ENCODE data around the gene FAM53A. TPM values are rescaled to one million over a fixed set of nuclear protein-coding genes. Genes with fewer than 3 reads are reported as not detected.

The FAM53A gene
- total and polyA plus RNA-seq, 10 of the 15 experiments (the other 5 are each of a cell fraction or from before 2014, with no cell fraction given), result 0.02 to 0.87 (median 0.38) TPM; not detected in 2

DNA sequence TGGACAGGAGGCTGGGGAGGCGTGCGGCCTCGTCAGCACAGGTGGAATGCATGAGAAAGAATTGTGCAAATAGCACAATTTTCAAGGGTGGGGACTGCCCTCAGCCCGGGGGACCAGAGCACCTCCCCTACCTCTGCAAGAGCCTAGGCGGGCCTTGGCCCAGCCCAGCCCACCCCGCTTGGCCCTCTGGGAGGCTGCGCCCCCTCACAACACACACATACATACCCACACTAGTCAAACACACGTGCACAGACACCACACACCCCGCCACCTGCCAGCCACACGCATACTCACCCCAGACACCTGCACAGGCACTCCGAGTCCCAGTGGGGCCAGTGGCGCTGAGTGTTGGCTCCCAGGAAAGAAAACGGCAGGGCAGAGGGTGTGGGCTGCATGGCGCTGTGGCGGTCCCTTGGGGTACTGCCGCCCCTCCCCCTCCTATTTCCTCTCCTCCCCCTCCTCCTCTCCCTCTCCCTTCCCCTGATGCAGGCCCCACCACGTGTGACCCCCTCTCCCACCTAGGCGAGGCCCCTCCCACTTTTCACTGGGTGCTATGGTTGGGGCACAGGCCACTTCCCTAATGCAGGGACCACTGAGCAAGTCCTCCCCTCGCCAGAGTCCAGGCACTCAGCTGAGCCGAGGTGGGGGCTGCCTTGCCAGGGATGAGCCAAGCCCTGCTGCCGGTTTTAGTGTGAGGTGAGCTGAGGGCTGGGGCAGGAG lies 84.5 kb downstream of the FAM53A start:
- H3K36me3 ChIP-seq (ENCODE audit: control insufficient read depth in 2 of 2, insufficient read depth in 2 of 2, low read length in 1 of 2), result no peaks in the 10 kb centered on the region
- ChIA-PET SMC1A (ENCODE audit: uncharacterized antibody, unreplicated experiment) (no interaction called here), RAD21 (ENCODE audit: unreplicated experiment) (no interaction called here), CTCF (no interaction called here), POLR2A (no interaction called here)
- no peaks in the 10 kb centered on the region for H3K9me3 ChIP-seq (replicated peaks; ENCODE audit: control insufficient read depth, insufficient read depth, low read length)
- no peak overlapping the region for H2AFZ ChIP-seq (ENCODE audit: control insufficient read depth, low read depth, low read length)
- no peak for FAIRE-seq
- H4K20me1 ChIP-seq (ENCODE audit: control insufficient read depth, insufficient read depth), result no peaks in the 10 kb centered on the region
- DNase-seq (ENCODE audit: low read depth, low spot score), result no peak
- H3K27me3 ChIP-seq (replicated peaks in 1 of 2; ENCODE audit: control insufficient read depth in 2 of 2, insufficient read depth in 2 of 2, low read length in 1 of 2), result no peaks in the 10 kb centered on the region
- no peak overlapping the region for H3K4me3 ChIP-seq
- no peak for TF ChIP-seq ATF2 (IDR thresholded peaks at IDR 0.05; ENCODE audit: low read length)
- TF ChIP-seq RBBP5 (conservative IDR thresholded peaks at IDR 0.05), result no peak
- BruUV-seq (replicated peaks), result no TSS peak
- 21% methylated on average over 19 of the region's 21 CpGs for WGBS (ENCODE audit: insufficient coverage, insufficient replicate concordance, low lambda C conversion rate, missing lambda C conversion rate)
- no peak for ATAC-seq
- no peak overlapping the region for H3K9ac ChIP-seq (ENCODE audit: control insufficient read depth, insufficient read depth, low read length)
- H3K4me2 ChIP-seq (ENCODE audit: control insufficient read depth, insufficient read depth), result no peak overlapping the region
- no peaks in the 10 kb centered on the region for H3K4me1 ChIP-seq (ENCODE audit: control insufficient read depth, insufficient read depth, low read length)
- H3K79me2 ChIP-seq (ENCODE audit: control insufficient read depth, insufficient read depth, low read length), result no peaks in the 10 kb centered on the region
- no peak overlapping the region for H3K27ac ChIP-seq (ENCODE audit: control insufficient read depth, insufficient read depth)
- in situ Hi-C loops (cut with MboI), result no loop called here
- intact Hi-C loops (cut with micrococcal nuclease; ENCODE audit: unreplicated experiment), result no loop called here

GRCh38 chr4:1599026-1599481 lies 85.1 kb downstream of the FAM53A start:
- in situ Hi-C loops (cut with MboI), result no loop called here
- Histone ChIP-seq H3K27me3 (replicated peaks in 1 of 2; ENCODE audit: control insufficient read depth in 2 of 2, insufficient read depth in 2 of 2, low read length in 1 of 2) (no peaks in the 10 kb centered on the region), H3K36me3 (ENCODE audit: control insufficient read depth in 2 of 2, insufficient read depth in 2 of 2, low read length in 1 of 2) (no peaks in the 10 kb centered on the region), H3K9me3 (replicated peaks; ENCODE audit: control insufficient read depth, insufficient read depth, low read length) (no peaks in the 10 kb centered on the region), H3K4me3 (no peak overlapping the region), H3K9ac (ENCODE audit: control insufficient read depth, insufficient read depth, low read length) (no peak overlapping the region), H4K20me1 (ENCODE audit: control insufficient read depth, insufficient read depth) (no peaks in the 10 kb centered on the region), H3K4me1 (ENCODE audit: control insufficient read depth, insufficient read depth, low read length) (no peaks in the 10 kb centered on the region), H3K27ac (ENCODE audit: control insufficient read depth, insufficient read depth) (no peak overlapping the region), H2AFZ (ENCODE audit: control insufficient read depth, low read depth, low read length) (no peak overlapping the region), H3K79me2 (ENCODE audit: control insufficient read depth, insufficient read depth, low read length) (no peaks in the 10 kb centered on the region), H3K4me2 (ENCODE audit: control insufficient read depth, insufficient read depth) (no peak overlapping the region)
- intact Hi-C loops (cut with micrococcal nuclease; ENCODE audit: unreplicated experiment), result no loop called here
- ChIA-PET CTCF (no interaction called here), SMC1A (ENCODE audit: uncharacterized antibody, unreplicated experiment) (no interaction called here), POLR2A (no interaction called here), RAD21 (ENCODE audit: unreplicated experiment) (no interaction called here)
- no peak for DNase-seq (ENCODE audit: low read depth, low spot score)
- TF ChIP-seq RAD21 (IDR thresholded peaks at IDR 0.05; ENCODE audit: insufficient read depth, low read depth, low read length), result no peak
- TF ChIP-seq CHD1 (IDR thresholded peaks at IDR 0.05; ENCODE audit: low read depth, low read length), result no peak
- TF ChIP-seq STAT3 (IDR thresholded peaks at IDR 0.05; ENCODE audit: low read depth, low read length), result no peak
- TF ChIP-seq ZBTB40 (IDR thresholded peaks at IDR 0.05; ENCODE audit: borderline replicate concordance), result no peak
- no peak for TF ChIP-seq SIX5 (IDR thresholded peaks at IDR 0.05; ENCODE audit: low read depth, low read length, severe bottlenecking)
- TF ChIP-seq MYB (IDR thresholded peaks at IDR 0.05; ENCODE audit: borderline replicate concordance, low read depth, low read length), result no peak
- TF ChIP-seq HDAC6 (IDR thresholded peaks at IDR 0.05; ENCODE audit: unreplicated experiment), result no peak
- no peak for TF ChIP-seq HDAC2 (IDR thresholded peaks at IDR 0.05)
- no peak for TF ChIP-seq IKZF1 (conservative IDR thresholded peaks at IDR 0.05)
- no peak for TF ChIP-seq TCF3 (IDR thresholded peaks at IDR 0.05; ENCODE audit: borderline replicate concordance, insufficient read depth, low read depth, low read length)
- no TSS peak for BruUV-seq (replicated peaks)
- ATAC-seq, result no peak
- no peak for FAIRE-seq
- 67% methylated on average over 30 of the region's 30 CpGs for WGBS (ENCODE audit: insufficient coverage, insufficient replicate concordance, low lambda C conversion rate, missing lambda C conversion rate)

Data from GM12878 (cell line).